HG03571 (cell line): ENCODE measurements around the gene MAPK10.
"Not testable (repeated sequence)": the region's sequence is repeated elsewhere in the genome, so short reads cannot be mapped to it uniquely, and the experiment has no call there.

Source experiments
- ATAC-seq: cut with Tn5 transposase; IDR thresholded peaks from one replicate; pipeline ENCODE4 v1.9.1; 2021; ENCODE audit not compliant: unreplicated experiment

Gene MAPK10

GRCh38 chr4:85995361-85995760 is 364.5 kb downstream of the MAPK10 start:
- ATAC-seq: no peak

GRCh38 chr4:85994576-85994975 is 365.3 kb downstream of the MAPK10 start:
- ATAC-seq: no peak

- no peak for ATAC-seq
Measured at GRCh38 chr4:85993641-85994040, 366.2 kb downstream of the MAPK10 start.

- no peak for ATAC-seq
Measured at GRCh38 chr4:85986266-85986665, 373.6 kb downstream of the MAPK10 start.

- ATAC-seq: peak; percentile 93
Measured at GRCh38 chr4:85979276-85979675, 380.6 kb downstream of the MAPK10 start.

- no peak for ATAC-seq
Measured at GRCh38 chr4:85970535-85970934, 389.3 kb downstream of the MAPK10 start.

GRCh38 chr4:85968945-85969819 is 390.7 kb downstream of the MAPK10 start:
- peak; percentile 44 for ATAC-seq

GRCh38 chr4:85967872-85968271 is 392.0 kb downstream of the MAPK10 start:
- no peak for ATAC-seq

- ATAC-seq: no peak
Measured at GRCh38 chr4:85966373-85966772, 393.5 kb downstream of the MAPK10 start.

- ATAC-seq: no peak
Measured at GRCh38 chr4:85965529-85965928, 394.3 kb downstream of the MAPK10 start.

GRCh38 chr4:85965017-85965416 is 394.8 kb downstream of the MAPK10 start:
- ATAC-seq: not testable (repeated sequence)

GRCh38 chr4:85964298-85964697 is 395.6 kb downstream of the MAPK10 start:
- no peak for ATAC-seq

GRCh38 chr4:85963231-85963630 is 396.6 kb downstream of the MAPK10 start:
- ATAC-seq: no peak

- ATAC-seq: no peak
Measured at GRCh38 chr4:85961887-85962286, 398.0 kb downstream of the MAPK10 start.

GRCh38 chr4:85956293-85956945 is 403.4 kb downstream of the MAPK10 start:
- ATAC-seq: no peak

- no peak for ATAC-seq
Measured at GRCh38 chr4:85955620-85956292, 404.1 kb downstream of the MAPK10 start.

- ATAC-seq: no peak
Measured at GRCh38 chr4:85953651-85954018, 406.2 kb downstream of the MAPK10 start.

- ATAC-seq: no peak
Measured at GRCh38 chr4:85952972-85953650, 406.7 kb downstream of the MAPK10 start.

GRCh38 chr4:85952528-85952927 is 407.3 kb downstream of the MAPK10 start:
- no peak for ATAC-seq

GRCh38 chr4:85951099-85951498 is 408.8 kb downstream of the MAPK10 start:
- ATAC-seq: no peak

- no peak for ATAC-seq
Measured at GRCh38 chr4:85946821-85947220, 413.0 kb downstream of the MAPK10 start.
